Pancreas (tissue), 10 donors: ENCODE results near the gene TAGLN2. TPM values are rescaled to one million over a fixed set of nuclear protein-coding genes. Genes with fewer than 3 reads are reported as not detected.

Source experiments
- ATAC-seq, 4 donors: fragments of 200-7000 bp; cut with Tn5 transposase; one replicate each; pipeline versions ENCODE4 v1.8.0 to v1.9.1; 2020; ENCODE audit warnings: mild to moderate bottlenecking in 4 of 4, moderate library complexity in 4 of 4
- DNase-seq, 6 donors: peaks; one replicate each; pipeline ENCODE4 v3.0.0-alpha.2; 2020
- FAIRE-seq: peaks from 2 replicates; lab custom pipeline; 2012; peaks lifted over from hg19 to GRCh38; lab: Jason Lieb, UNC
- H3K27ac ChIP-seq, 4 donors: fragments of 200-600 bp; sonication (generic); 1 replicate in 3 of 4; 2 replicates in 1 of 4; pipeline versions ENCODE4 v1.5.0 to v1.8.0; 2020
- H3K27me3 ChIP-seq, 4 donors: fragments of 200-600 bp; one replicate each; pipeline ENCODE4 v1.8.0; 2021
- H3K36me3 ChIP-seq, 3 donors: fragments of 200-600 bp; sonication (generic) in 1 of 3; one replicate each; pipeline versions ENCODE4 v1.5.0 to v1.8.0; 2020 to 2021
- H3K4me1 ChIP-seq, 3 donors: fragments of 200-600 bp; one replicate each; pipeline ENCODE4 v1.8.0; 2021
- H3K4me3 ChIP-seq, 4 donors: fragments of 200-600 bp; sonication (generic) in 2 of 4; one replicate each; pipeline versions ENCODE4 v1.5.0 to v1.8.0; 2020 to 2021
- H3K9me3 ChIP-seq, 4 donors: fragments of 200-600 bp; one replicate each; pipeline ENCODE4 v1.8.0; 2021
- WGBS, 2 donors: extraction: QIAGEN DNeasy Blood & Tissue Kit; methylation state at CpG; one replicate each; pipeline ENCODE4 v1.1.7; 2013; 5-methylcytosine and 5-hydroxymethylcytosine counted together
- intact Hi-C, 3 donors: fragments of 100-400 bp; cut with DNase I; formaldehyde crosslinking; loops; one replicate each; pipeline versions ENCODE4 v1.11.1 to v1.14.2; 2022
- polyA plus RNA-seq, 2 donors: library from polyadenylated mRNA; stranded (reverse); fragments of 200-250 nt; gene quantifications; one replicate each; pipeline ENCODE4 v1.2.3, GENCODE V29; 2013
- total RNA-seq, 6 donors: library from RNA; stranded (reverse); fragmentation: NEBNext Ultra II Directional in 4 of 6; extraction: Animal tissue kit (Norgen Biotek cat#: 25700) in 4 of 6; gene quantifications; one replicate each; pipeline versions ENCODE4 v1.2.1 to v1.2.4, GENCODE V29; 2021 to 2023
- TF ChIP-seq, protein P1 (sequence below), 4 donors: fragments of 200-600 bp; sonication (generic) in 3 of 4; IDR thresholded peaks; one replicate each; pipeline versions ENCODE4 v1.5.0 to v1.8.0; 2021; ENCODE audit warnings: antibody characterized with exemption in 4 of 4
- donor health status: healthy with polysubstance abuse.
- donor health status: DM: no; HTN: no; CAD: no; lungs with moderate emphysema.
- donor health status: DM: no; HTN: no; CAD: no.
- donor health status: control.
- donor health status: control.
- donor health status: Bipolar disorder and iron deficiency.
- donor health status: DM: yes; HTN: yes; CAD: no.
- donor health status: DM: no; HTN: no; CAD: no.
- donor health status: DM: no; HTN: no; CAD: no.
- donor health status: DM: yes; HTN: yes; CAD: no.

Gene TAGLN2
- total and polyA plus RNA-seq, 8 donors: 93.2 to 242 (median 159) TPM

- Histone ChIP-seq H3K9me3 (no peaks in the 10 kb centered on the region), H3K4me3 (no peak overlapping the region), H3K27me3 (no peaks in the 10 kb centered on the region), H3K36me3 (no peaks in the 10 kb centered on the region), H3K4me1 (peaks cover 0 to 3% (median 0%) of the 10 kb centered on the region in 3 donors), H3K27ac (no peak overlapping the region)
- TF ChIP-seq, protein P1, sequence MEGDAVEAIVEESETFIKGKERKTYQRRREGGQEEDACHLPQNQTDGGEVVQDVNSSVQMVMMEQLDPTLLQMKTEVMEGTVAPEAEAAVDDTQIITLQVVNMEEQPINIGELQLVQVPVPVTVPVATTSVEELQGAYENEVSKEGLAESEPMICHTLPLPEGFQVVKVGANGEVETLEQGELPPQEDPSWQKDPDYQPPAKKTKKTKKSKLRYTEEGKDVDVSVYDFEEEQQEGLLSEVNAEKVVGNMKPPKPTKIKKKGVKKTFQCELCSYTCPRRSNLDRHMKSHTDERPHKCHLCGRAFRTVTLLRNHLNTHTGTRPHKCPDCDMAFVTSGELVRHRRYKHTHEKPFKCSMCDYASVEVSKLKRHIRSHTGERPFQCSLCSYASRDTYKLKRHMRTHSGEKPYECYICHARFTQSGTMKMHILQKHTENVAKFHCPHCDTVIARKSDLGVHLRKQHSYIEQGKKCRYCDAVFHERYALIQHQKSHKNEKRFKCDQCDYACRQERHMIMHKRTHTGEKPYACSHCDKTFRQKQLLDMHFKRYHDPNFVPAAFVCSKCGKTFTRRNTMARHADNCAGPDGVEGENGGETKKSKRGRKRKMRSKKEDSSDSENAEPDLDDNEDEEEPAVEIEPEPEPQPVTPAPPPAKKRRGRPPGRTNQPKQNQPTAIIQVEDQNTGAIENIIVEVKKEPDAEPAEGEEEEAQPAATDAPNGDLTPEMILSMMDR (IDR thresholded peaks at IDR 0.05): no peak
- ATAC-seq: no peak
- DNase-seq: no peak
- 80 to 82% methylated on average over 3 of the region's 3 CpGs for WGBS, 2 donors
- FAIRE-seq: no peak
- intact Hi-C loops: no loop called here
These were observed 46.2 kb downstream of the TAGLN2 start for GRCh38 chr1:159879136-159879535.

DNA sequence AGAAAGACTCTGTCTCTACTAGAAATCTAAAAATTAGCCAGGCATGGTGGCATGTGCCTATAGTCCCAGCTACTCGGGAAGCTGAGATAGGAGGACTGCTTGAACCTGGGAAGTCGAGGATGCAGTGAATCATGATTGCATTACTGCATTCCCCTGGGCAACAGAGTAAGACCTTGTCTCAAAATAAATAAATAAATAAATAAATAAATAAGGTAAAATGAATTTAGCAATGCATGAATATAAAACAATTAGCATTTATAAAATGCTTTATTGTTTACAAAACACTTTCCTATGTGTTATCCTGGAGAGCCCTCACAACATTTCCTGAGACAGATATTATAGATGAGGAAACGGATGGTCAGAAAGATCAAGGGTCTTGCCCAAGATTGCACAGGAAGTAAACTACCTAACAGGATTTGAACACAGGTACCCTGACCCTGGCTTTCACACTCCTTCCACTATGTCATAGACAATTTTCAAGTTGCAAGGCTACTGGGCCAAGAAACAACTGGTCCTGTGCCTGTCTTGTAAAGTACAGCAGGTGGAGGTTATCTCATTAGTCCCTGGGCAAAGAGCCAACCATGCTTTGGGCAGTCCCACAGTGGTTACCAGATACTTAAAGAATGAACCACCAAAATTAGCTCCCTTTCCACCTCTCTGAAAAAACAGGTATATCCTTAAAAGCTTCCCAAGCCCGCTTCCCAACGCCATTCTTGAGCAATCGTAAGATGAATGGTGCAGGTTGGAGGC, 47.4 kb downstream of the TAGLN2 start:
- DNase-seq (peak in 1 of 6 donors; percentile 38), ATAC-seq (peak in 2 of 4 donors; percentile 67 to 74), FAIRE-seq (no peak)
- H3K27ac ChIP-seq: no peak overlapping the region
- TF ChIP-seq, protein P1 (IDR thresholded peaks at IDR 0.05): no peak
- peaks cover 0 to 3% (median 0%) of the 10 kb centered on the region in 3 donors for H3K4me1 ChIP-seq
- 89 to 90% methylated on average over 6 of the region's 6 CpGs for WGBS, 2 donors
- intact Hi-C loops: no loop called here
- no peaks in the 10 kb centered on the region for H3K36me3 ChIP-seq
- no peaks in the 10 kb centered on the region for H3K27me3 ChIP-seq
- no peaks in the 10 kb centered on the region for H3K9me3 ChIP-seq
- no peak overlapping the region for H3K4me3 ChIP-seq

DNA sequence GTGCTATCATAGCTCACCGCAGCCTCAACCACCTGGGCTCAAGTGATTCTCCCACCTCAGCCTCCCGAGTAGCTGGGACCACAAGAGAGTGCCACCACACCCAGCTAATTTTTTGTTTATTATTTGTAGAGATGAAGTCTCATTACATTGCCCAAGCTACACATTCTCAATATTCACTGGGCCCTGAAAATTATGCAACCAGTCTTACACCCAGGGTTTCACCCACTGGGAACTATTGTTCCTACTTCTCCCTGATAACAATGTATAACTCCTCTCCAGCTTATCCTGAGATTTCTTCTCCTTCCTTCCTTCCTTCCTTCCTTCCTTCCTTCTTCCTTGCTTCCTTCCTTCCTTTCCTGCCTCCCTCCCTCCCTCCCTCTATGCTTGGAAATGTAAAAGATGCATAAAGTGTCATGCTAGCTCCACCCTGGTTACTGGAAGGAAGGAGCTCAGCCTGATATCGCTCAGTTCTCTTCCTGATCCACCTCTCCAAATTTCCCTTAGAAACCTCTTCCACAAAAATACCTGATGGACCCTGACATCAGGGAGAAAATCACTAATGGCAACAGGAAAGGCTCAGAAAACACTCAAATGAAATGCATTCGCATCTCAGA, 51.7 kb downstream of the TAGLN2 start:
- no peaks in the 10 kb centered on the region for H3K9me3 ChIP-seq
- no peak overlapping the region for H3K4me3 ChIP-seq
- TF ChIP-seq, protein P1 (IDR thresholded peaks at IDR 0.05): no peak
- FAIRE-seq (no peak), DNase-seq (no peak), ATAC-seq (no peak)
- H3K4me1 ChIP-seq: peaks cover 0 to 3% (median 0%) of the 10 kb centered on the region in 3 donors
- H3K27me3 ChIP-seq: no peaks in the 10 kb centered on the region
- no peaks in the 10 kb centered on the region for H3K36me3 ChIP-seq
- intact Hi-C loops: no loop called here
- H3K27ac ChIP-seq: no peak overlapping the region
- WGBS, 2 donors: 85 to 92% methylated on average over 4 of the region's 4 CpGs

- DNase-seq (no peak), FAIRE-seq (no peak), ATAC-seq (no peak)
- WGBS, 2 donors: 79 to 82% methylated on average over 15 of the region's 15 CpGs
- Histone ChIP-seq H3K27me3 (no peaks in the 10 kb centered on the region), H3K4me1 (peaks cover 4 to 9% (median 4%) of the 10 kb centered on the region in 3 donors), H3K4me3 (no peak overlapping the region), H3K36me3 (no peaks in the 10 kb centered on the region), H3K9me3 (no peaks in the 10 kb centered on the region), H3K27ac (no peak overlapping the region)
- TF ChIP-seq, protein P1 (IDR thresholded peaks at IDR 0.05): no peak
- intact Hi-C loops: no loop called here
These were observed 52.4 kb downstream of the TAGLN2 start for GRCh38 chr1:159872891-159873290.

- Histone ChIP-seq H3K4me3 (no peak overlapping the region), H3K9me3 (no peaks in the 10 kb centered on the region), H3K27me3 (no peaks in the 10 kb centered on the region), H3K27ac (no peak overlapping the region), H3K4me1 (peaks cover 9 to 11% (median 10%) of the 10 kb centered on the region in 3 donors), H3K36me3 (no peaks in the 10 kb centered on the region)
- DNase-seq (no peak), ATAC-seq (no peak), FAIRE-seq (no peak)
- TF ChIP-seq, protein P1 (IDR thresholded peaks at IDR 0.05): no peak
- intact Hi-C loops: no loop called here
- WGBS, 2 donors: 69 to 92% methylated on average over 5 of the region's 5 CpGs
These were observed 54.6 kb downstream of the TAGLN2 start for GRCh38 chr1:159870704-159871103.
